ENCODE measurements around the gene FFAR3. TPM values are rescaled to one million over a fixed set of nuclear protein-coding genes. Genes with fewer than 3 reads are reported as not detected.

Gene FFAR3
- total and polyA plus RNA-seq, 2 donors (not counting 1 experiment from before 2014, with no cell fraction given), result not detected

- H2AFZ ChIP-seq (ENCODE audit: low read length), result no peak overlapping the region
- H3K36me3 ChIP-seq (ENCODE audit: control insufficient read depth, insufficient read depth, low read length), result no peaks in the 10 kb centered on the region
- no peaks in the 10 kb centered on the region for H3K9me3 ChIP-seq (ENCODE audit: control insufficient read depth, insufficient read depth, low read depth, low read length)
- no peak overlapping the region for H3K4me2 ChIP-seq (ENCODE audit: extremely low read depth, insufficient read depth, low read length)
- H4K20me1 ChIP-seq (ENCODE audit: control insufficient read depth, extremely low read depth, insufficient read depth, low read length), result no peaks in the 10 kb centered on the region
- H3K27me3 ChIP-seq (ENCODE audit: control insufficient read depth, insufficient read depth, low read length), result no peaks in the 10 kb centered on the region
- no peak overlapping the region for H3K27ac ChIP-seq (ENCODE audit: insufficient read depth, low read length)
- no peaks in the 10 kb centered on the region for H3K4me1 ChIP-seq (ENCODE audit: control insufficient read depth, extremely low read depth, insufficient read depth, low read length)
- no peak overlapping the region for H3K4me3 ChIP-seq (replicated peaks in 1 of 4; ENCODE audit: control extremely low read depth in 1 of 4, insufficient read depth in 1 of 4, low read depth in 3 of 4, low read length in 4 of 4)
- no peak for DNase-seq (ENCODE audit: low read depth in 2 of 2)
- H3K79me2 ChIP-seq (ENCODE audit: control insufficient read depth, insufficient read depth, low read length), result no peaks in the 10 kb centered on the region
- TF ChIP-seq EZH2 (IDR thresholded peaks at IDR 0.05; ENCODE audit: low read length, missing control alignments), result no peak
- TF ChIP-seq, protein P1, sequence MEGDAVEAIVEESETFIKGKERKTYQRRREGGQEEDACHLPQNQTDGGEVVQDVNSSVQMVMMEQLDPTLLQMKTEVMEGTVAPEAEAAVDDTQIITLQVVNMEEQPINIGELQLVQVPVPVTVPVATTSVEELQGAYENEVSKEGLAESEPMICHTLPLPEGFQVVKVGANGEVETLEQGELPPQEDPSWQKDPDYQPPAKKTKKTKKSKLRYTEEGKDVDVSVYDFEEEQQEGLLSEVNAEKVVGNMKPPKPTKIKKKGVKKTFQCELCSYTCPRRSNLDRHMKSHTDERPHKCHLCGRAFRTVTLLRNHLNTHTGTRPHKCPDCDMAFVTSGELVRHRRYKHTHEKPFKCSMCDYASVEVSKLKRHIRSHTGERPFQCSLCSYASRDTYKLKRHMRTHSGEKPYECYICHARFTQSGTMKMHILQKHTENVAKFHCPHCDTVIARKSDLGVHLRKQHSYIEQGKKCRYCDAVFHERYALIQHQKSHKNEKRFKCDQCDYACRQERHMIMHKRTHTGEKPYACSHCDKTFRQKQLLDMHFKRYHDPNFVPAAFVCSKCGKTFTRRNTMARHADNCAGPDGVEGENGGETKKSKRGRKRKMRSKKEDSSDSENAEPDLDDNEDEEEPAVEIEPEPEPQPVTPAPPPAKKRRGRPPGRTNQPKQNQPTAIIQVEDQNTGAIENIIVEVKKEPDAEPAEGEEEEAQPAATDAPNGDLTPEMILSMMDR (conservative IDR thresholded peaks at IDR 0.05 in 1 of 2, IDR thresholded peaks at IDR 0.05 in 1 of 2; ENCODE audit: low read depth in 1 of 2, low read length in 2 of 2), result no peak
- H3K9ac ChIP-seq (ENCODE audit: insufficient read depth, low read length), result no peak overlapping the region
Measured at GRCh38 chr19:35310331-35310730, 47.9 kb upstream of the FFAR3 start.

DNA sequence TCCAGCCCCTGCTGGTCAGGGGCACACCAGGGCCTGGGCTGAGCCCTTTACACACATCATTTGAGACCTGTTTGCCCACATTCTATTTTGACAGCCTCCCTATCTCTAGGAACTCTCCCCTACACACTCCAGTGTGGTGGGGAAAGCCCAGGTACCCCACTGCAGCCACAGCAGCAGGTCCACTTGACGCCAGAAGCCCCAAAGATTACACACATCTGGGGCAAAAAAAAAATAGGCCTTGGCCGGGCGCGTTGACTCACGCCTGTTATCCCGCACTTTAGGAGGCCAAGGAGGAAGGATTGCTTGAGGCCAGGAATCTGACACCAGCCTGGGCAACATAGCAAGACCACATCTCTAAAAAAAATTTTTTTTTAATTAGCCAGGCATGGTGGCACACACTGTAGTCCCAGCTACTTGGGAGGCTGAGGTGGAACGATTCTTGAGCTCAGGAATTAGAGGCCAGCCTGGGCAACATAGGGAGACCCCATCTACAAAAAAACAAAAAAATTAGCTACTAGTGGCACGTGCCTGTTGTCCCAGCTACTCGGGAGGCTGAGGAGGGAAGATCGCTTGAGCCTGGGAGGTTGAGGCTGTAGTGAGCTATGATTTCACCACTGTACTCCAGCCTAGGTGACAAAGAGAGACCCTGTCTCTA lies 47.3 kb upstream of the FFAR3 start:
- no peak for TF ChIP-seq EZH2 (IDR thresholded peaks at IDR 0.05; ENCODE audit: low read length, missing control alignments)
- TF ChIP-seq, protein P1 (conservative IDR thresholded peaks at IDR 0.05 in 1 of 2, IDR thresholded peaks at IDR 0.05 in 1 of 2; ENCODE audit: low read depth in 1 of 2, low read length in 2 of 2), result no peak
- H3K4me3 ChIP-seq (replicated peaks in 1 of 4; ENCODE audit: control extremely low read depth in 1 of 4, insufficient read depth in 1 of 4, low read depth in 3 of 4, low read length in 4 of 4), result no peak overlapping the region
- H3K27me3 ChIP-seq (ENCODE audit: control insufficient read depth, insufficient read depth, low read length), result no peaks in the 10 kb centered on the region
- H3K9me3 ChIP-seq (ENCODE audit: control insufficient read depth, insufficient read depth, low read depth, low read length), result no peaks in the 10 kb centered on the region
- no peak for DNase-seq (ENCODE audit: low read depth in 2 of 2)
- H3K36me3 ChIP-seq (ENCODE audit: control insufficient read depth, insufficient read depth, low read length), result no peaks in the 10 kb centered on the region
- no peak overlapping the region for H3K27ac ChIP-seq (ENCODE audit: insufficient read depth, low read length)
- H3K9ac ChIP-seq (ENCODE audit: insufficient read depth, low read length), result no peak overlapping the region
- H2AFZ ChIP-seq (ENCODE audit: low read length), result no peak overlapping the region
- H4K20me1 ChIP-seq (ENCODE audit: control insufficient read depth, extremely low read depth, insufficient read depth, low read length), result no peaks in the 10 kb centered on the region
- no peaks in the 10 kb centered on the region for H3K79me2 ChIP-seq (ENCODE audit: control insufficient read depth, insufficient read depth, low read length)
- no peaks in the 10 kb centered on the region for H3K4me1 ChIP-seq (ENCODE audit: control insufficient read depth, extremely low read depth, insufficient read depth, low read length)
- H3K4me2 ChIP-seq (ENCODE audit: extremely low read depth, insufficient read depth, low read length), result no peak overlapping the region

DNA sequence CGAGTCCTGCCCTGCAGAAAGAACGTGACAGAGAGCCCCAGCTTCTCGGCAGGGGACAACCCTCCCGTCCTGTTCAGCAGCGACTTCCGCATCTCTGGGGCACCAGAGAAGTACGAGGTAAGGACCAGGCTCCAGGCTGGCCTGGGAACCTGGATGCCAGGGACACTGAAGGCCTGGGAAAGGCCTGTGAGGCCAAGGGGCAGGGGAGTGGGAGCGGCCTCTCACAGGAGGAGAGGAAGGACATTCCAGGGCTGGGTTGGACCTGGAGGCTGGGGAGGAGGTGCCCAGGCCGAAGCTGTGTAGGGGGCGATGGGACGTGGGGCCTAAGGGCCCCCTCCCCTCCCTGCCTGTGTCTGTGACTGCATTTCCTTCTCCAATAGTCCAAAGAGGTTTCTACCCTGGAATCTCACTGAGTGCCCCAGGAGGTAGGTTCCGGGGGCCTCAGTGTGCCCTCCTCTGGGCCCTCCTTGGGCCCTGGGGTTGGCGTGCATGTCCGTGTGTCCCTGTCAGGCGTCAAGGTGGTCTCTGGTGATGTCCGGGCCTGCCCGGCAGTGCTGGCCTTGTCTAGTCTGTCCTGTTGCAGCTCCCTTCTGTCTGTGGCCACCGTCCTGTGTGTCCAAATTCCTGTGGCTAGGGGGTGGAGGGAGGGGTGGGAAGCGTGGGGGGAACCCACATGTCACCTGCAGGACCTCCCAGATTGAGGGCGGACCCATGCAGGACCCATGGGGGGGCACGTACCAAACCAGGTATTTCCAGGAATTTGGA lies 46.2 kb upstream of the FFAR3 start:
- Histone ChIP-seq H3K4me2 (ENCODE audit: extremely low read depth, insufficient read depth, low read length) (no peak overlapping the region), H3K4me3 (replicated peaks in 1 of 4; ENCODE audit: control extremely low read depth in 1 of 4, insufficient read depth in 1 of 4, low read depth in 3 of 4, low read length in 4 of 4) (no peak overlapping the region), H3K9me3 (ENCODE audit: control insufficient read depth, insufficient read depth, low read depth, low read length) (no peaks in the 10 kb centered on the region), H4K20me1 (ENCODE audit: control insufficient read depth, extremely low read depth, insufficient read depth, low read length) (no peaks in the 10 kb centered on the region), H3K27me3 (ENCODE audit: control insufficient read depth, insufficient read depth, low read length) (no peaks in the 10 kb centered on the region), H3K27ac (ENCODE audit: insufficient read depth, low read length) (no peak overlapping the region), H3K79me2 (ENCODE audit: control insufficient read depth, insufficient read depth, low read length) (no peaks in the 10 kb centered on the region), H2AFZ (ENCODE audit: low read length) (no peak overlapping the region), H3K36me3 (ENCODE audit: control insufficient read depth, insufficient read depth, low read length) (no peaks in the 10 kb centered on the region), H3K9ac (ENCODE audit: insufficient read depth, low read length) (no peak overlapping the region), H3K4me1 (ENCODE audit: control insufficient read depth, extremely low read depth, insufficient read depth, low read length) (no peaks in the 10 kb centered on the region)
- TF ChIP-seq, protein P1 (conservative IDR thresholded peaks at IDR 0.05 in 1 of 2, IDR thresholded peaks at IDR 0.05 in 1 of 2; ENCODE audit: low read depth in 1 of 2, low read length in 2 of 2), result no peak
- no peak for TF ChIP-seq EZH2 (IDR thresholded peaks at IDR 0.05; ENCODE audit: low read length, missing control alignments)
- no peak for DNase-seq (ENCODE audit: low read depth in 2 of 2)
